Measurements from ENCODE around the gene TMEM143.
"Not testable (repeated sequence)": the region's sequence is repeated elsewhere in the genome, so short reads cannot be mapped to it uniquely, and the experiment has no call there.

Gene TMEM143

DNA sequence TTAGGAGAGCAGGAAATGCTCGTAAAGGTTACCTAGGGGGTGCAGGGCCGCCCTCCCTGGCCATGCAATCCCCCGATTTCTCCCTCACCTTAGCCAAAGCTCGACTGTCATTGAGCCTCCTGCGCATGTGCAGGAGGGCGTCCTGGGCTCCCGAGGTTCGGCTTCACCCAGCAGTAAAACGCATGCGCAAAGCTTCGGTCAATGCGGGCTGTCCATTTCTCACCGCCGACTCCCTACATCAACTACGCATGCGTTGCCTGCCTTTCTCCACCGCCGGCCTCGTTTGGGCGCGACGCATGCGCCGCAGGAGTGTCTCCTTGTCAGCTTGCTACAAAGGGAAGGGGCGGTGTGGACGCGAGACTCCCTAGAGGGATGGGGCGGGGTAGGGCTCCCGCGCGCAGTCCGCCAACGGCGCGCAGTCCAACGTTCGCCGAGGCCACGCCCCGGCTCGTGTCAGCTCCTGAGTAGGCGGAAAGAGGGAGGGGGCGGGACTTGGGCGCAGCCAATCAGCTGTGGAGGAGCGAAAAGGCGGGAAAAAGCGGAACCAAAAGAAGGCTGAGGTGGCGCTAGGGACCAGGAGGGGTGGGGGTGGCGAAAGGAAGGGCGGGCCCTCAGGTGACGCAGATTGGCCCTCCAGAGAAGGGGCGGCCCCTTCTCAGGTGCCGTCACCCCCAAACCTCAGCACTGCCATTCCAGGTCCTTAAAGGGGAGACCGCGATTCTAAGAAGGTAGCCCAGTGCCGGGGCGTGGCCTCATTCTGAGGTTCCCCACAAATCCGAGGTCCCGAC, at the start of gene TMEM143, which contains the start of gene SYNGR4:
Gene TMEM143 (minus strand): TSS at position 131 of the 788 bp plus-strand sequence. CDS start 20 bp downstream, at position 111.
Gene SYNGR4 (plus strand): TSS at position 558 of the 788 bp plus-strand sequence. CDS start 1,476 bp downstream, outside the sequence.
- DNase-seq (ENCODE audit: low read depth): peak; percentile 99

DNA sequence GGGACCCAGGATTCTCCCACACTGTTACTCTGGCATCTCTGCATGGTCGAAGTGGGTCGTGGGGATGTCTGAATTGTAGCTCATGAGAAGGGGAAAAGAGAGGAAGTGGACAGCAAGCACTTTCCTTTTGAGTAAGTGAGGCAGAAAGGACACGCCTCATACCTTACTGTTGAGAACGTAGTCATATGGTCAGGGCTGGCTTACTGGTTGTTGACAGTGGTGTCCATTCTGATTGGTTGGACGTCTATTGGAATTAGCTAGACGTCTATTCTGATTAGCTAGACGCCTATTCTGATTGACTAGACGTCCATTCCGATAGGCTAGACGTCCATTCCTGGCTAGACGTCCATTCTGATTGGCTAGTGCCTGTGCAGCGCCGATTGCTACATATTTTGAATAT, 42.1 kb upstream of the TMEM143 start:
- no peak for DNase-seq (ENCODE audit: low read depth)

DNA sequence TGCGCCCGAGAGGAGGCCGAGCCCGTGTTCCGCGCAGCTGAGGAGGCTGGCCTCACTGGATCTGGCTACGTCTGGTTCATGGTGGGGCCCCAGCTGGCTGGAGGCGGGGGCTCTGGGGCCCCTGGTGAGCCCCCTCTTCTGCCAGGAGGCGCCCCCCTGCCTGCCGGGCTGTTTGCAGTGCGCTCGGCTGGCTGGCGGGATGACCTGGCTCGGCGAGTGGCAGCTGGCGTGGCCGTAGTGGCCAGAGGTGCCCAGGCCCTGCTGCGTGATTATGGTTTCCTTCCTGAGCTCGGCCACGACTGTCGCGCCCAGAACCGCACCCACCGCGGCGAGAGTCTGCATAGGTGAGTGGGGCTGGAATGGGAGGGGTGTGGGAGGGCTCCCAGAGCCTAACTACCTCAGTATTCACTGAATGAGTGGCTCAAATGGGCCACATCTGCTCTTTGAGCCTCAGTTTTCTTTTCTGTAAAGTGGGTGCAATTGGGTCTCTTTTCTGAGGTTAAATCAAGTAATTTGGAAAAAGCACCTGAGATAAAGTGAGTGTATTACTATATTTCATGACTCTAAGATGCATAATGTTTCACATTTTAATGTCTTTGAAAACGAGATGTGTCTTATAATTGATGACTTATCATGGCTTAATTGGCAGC, 41.4 kb upstream of the TMEM143 start:
- no peak for DNase-seq (ENCODE audit: low read depth)

DNA sequence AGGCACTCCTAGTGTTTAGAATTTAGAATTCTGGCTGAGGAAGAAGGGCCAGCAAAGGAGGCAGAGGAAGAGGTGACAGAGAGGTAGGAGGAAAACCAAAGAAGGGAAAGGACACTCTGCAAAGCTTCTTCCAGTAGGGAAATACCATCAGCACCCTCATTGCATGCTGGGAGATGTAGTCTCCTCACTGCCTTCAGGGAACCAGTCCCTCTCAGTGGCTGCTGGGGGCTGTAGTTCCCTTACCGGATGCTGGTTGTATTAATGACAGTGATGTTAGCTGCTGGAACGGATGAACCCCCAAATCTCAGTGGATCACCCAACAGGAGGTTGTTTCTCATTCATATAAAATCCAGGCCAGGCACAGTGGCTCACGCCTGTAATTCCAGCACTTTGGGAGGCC, 39.9 kb upstream of the TMEM143 start:
- no peak for DNase-seq (ENCODE audit: low read depth)

DNA sequence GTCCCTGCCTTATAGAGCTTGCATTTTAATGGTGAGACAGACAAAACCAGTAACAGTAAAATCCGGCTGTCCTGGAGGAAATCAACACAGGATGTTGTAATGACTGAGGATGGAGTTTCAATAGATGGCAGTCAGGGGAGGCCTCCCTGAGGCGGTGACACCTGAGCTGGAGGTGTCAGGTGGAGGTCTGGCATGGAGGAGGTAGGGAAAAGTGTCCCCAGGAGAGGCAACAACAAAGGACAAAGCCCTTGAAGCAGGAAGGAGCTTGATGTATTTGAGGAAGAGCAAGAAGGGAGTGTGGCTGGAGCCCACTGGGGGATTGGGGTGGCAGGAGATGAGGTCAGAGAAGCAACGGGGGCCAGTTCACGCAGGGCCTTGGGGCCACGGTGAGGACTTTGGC, 37.5 kb upstream of the TMEM143 start:
- DNase-seq (ENCODE audit: low read depth): no peak

DNA sequence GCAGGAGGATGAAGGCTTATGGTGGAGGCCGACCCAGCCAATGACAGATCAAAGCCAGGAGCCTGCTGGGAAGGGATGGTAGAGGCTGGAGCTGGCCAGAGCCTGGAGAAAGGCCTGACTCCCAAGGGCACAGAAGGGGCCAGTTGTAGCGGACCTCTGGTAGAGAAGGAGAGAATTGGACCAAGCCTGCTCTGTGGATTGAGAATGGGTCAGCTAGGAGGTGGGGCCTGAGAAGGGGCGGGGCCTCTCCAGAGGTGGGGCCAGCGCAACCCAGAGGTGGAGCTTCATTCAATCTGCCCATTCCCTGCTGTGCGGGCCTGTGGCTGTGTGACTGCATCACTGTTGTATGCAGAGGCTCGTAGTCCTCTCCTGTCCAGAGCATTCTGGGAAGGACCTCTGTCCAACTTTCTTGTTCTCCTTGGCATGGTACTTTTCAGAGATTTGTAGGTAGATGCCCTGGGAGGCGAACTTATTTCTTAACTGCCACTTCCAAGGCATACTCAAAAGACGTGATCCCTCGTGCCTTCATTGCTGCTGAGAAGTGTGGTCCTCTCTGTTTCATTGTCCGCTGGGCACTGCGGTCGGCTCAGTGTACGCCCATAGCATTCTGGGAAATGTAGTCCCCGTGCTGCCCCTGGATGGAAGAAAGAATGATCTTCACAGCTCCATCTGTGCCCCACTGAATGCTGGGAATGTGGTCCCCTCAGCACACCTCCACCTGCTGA, 36.4 kb upstream of the TMEM143 start:
- DNase-seq (ENCODE audit: low read depth): no peak

DNA sequence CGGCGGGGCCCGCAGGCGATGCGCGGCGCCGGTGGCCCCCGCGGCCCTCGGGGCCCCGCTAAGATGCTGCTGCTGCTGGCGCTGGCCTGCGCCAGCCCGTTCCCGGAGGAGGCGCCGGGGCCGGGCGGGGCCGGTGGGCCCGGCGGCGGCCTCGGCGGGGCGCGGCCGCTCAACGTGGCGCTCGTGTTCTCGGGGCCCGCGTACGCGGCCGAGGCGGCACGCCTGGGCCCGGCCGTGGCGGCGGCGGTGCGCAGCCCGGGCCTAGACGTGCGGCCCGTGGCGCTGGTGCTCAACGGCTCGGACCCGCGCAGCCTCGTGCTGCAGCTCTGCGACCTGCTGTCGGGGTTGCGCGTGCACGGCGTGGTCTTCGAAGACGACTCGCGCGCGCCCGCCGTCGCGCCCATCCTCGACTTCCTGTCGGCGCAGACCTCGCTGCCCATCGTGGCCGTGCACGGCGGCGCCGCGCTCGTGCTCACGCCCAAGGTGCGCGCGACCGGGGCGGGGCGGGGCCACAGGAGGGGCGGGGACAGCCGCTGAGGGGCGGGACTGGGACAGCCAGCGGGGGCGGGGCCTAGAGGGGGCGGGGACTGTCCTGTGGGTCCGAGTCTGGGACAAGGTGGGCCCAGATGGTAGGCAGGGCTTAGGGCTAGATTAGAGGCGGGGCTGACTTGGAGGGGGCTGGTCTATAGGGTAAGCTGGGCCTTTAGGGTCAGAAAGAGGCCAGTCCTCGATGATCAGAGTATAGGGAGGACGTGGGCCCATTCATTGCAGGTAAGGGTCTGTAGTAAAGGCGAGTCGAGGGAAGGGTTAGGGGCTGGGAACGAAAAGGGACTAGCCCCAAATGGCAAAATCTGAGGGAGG, 34.9 kb upstream of the TMEM143 start:
- DNase-seq (ENCODE audit: low read depth): peak; percentile 68

DNA sequence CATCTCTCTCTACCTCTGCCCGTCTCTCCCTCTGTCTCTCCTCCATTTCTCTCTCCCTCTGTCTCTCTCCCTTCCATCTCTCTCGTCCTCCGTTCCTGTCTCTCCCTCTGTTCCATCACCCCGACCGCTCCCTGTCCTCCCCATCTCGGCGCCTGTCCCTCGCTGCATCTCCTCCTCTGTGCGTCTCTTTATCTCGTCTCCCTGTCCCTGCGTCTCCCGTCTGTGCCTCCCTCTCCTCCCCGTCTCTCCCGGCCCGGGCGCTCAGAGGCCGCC, 34.3 kb upstream of the TMEM143 start:
- DNase-seq (ENCODE audit: low read depth): no peak

DNA sequence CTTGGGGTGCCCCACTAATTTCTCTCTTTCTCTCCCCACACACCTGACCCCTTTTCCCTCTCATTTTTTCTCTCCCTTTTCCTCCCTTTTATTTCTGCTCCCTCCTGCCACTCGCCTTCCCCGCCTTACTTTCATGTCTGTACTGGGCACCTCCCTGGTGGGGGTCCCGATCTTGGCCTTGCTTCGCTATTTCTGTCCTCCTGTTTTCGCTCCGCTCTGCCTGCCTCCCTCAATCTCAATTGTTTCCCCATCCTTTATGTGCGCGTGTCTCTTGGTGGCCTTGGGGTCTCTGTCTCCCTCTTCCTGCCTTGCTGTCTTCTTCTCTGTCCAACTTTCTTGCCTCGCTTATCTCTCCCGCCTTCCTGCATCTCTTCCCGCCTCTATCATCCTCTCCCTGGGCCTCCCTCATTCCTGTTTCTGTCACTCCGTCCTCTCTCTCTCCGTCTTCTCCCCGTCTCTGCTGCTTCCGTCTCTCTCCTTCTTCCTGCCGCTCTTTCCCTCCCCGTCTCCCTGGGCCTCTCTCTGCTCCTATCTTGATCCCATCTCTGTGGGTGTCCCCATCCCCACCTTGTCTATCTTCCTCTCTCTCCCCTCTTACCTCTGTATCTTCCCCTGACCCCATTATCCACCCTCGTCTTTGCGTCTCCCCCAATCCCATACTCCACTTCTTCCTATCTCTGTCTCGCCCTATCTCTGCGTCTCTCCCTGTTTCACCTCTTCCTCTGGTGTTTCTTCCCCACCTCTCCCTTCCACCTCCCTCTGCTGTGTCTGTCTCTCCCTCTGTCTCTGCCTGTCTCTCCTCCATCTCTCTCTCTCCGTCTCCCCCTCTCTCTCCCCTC, 33.7 kb upstream of the TMEM143 start:
- DNase-seq (ENCODE audit: low read depth): no peak

DNA sequence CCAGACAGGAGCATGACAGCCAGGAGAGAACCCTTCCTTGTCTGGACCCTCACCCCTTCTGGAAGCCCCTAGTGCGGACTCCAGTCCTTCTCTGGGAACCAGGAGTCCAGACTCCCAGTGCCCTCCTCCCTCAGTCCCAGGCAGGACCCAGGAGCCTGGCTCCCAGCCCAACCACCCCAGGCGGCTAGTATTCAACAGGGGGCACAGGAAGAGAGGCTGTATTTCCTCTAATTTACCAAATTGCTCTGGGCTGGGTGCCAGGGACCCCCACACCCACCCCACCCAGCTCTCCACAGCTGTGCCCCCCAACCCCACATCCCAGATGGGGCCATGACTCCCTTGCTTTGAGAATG, 33.1 kb upstream of the TMEM143 start:
- DNase-seq (ENCODE audit: low read depth): no peak

DNA sequence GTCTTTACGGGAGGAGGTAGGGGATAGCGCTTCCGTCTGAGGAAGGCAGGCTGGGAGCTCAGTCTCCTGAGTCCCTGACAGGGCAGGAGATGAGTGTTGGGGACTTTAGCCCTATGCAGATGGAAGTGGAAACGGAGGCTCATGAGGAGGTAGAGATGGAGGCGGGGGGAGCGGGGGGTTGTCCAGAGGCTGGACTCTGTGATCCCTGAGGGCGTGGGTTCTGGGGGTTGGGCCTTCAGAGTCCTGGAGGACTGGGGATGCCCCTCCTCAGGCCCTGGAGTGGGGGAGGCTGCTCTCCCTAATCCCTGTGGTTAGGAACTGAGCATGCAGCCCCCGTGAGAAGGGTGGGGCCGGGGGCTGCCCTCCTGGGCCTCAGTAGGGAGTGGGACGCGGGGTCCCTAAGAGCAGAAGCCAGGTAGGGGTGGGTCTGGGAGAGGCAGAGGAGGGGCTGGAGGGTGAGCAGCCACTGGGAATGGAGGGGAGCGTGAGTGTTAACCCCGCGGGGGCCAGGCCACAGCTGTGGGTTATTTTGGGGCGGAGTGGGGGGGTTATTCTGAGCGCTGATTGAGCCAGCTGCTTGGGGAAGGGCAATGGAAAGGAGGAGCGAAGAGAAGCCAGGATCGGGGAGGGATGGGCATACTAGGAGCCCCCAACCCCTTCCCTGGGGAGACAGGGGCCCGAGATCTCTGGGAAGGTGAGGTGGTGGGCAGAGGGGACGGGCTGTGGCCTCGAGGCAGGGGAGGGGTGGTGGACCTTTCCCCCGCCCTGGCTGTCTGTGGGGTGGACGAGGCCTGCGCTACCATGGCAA, 32.5 kb upstream of the TMEM143 start:
- no peak for DNase-seq (ENCODE audit: low read depth)

DNA sequence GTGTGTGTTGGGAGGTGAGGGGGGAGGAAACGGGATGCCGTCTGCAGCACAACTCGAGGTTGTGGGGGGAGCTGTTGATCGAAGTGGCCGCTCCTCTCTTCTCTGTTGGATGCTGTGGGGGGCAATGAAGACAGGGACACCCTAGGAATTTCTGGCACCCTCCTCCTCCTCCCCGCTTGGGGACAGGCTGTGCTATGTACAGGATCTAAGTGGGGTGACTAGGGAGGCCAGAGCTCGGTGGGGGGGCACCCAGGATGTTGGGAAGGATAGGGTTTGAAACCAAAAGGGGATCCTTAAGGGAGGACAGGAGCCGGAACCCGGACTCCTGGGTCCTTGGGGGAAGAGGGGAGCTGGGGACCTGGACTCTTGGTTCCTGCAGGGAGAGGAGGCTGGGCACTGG, 31.8 kb upstream of the TMEM143 start:
- DNase-seq (ENCODE audit: low read depth): no peak

DNA sequence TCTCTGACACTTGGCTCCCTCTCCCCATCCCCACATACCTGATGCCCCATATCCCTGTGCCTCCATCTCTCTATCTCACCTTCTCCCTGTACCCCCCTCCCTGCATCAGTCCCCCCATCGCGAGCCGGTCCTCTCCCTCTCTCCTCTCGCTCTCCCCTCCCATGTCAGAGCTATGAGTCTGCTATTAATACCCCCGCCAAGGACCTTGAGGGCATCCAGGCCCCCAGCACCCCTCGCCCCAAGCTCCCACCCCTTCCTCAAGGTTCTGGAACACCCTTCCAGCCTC, 31.4 kb upstream of the TMEM143 start:
- no peak for DNase-seq (ENCODE audit: low read depth)

DNA sequence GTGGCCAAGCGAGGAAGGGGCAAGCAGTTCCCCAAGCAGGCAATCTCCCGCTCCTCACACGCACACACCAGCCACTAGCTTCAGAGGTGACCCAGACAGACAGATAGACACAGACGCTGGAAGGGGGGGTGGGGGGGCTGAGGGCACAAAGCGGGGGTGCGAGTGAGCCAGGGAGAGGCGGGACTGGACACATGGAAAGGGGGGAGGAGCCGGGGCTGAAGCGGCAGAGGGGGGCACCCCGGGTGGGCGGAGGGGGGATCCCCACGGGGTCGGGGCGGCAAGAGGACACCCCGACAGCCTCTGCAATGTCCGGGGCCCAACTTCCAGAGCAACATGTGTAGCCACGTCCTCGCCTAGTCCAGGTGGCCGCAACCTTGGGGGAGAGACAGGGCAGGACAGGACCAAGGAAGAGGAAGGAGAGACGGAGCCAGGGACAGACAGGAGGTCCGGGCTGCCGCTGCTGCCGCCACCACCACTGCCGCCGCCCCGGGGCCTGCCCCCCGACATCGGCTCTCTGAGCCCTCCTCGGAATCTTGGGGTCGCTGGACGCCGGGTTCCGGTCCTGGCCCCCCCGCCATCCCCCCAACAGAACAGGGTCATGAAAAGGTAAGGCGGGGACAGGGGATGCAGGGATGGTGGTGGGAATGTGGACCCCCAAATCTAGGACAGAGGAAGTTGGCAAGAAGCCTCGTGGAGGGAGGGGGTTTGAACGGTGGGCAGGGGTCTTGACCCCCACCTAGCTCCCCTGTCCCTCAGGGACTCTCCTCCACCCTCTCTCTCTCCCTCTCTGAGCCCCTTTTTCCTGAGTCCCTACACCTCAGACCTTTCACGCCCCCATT, 30.8 kb upstream of the TMEM143 start:
- DNase-seq (ENCODE audit: low read depth): no peak

DNA sequence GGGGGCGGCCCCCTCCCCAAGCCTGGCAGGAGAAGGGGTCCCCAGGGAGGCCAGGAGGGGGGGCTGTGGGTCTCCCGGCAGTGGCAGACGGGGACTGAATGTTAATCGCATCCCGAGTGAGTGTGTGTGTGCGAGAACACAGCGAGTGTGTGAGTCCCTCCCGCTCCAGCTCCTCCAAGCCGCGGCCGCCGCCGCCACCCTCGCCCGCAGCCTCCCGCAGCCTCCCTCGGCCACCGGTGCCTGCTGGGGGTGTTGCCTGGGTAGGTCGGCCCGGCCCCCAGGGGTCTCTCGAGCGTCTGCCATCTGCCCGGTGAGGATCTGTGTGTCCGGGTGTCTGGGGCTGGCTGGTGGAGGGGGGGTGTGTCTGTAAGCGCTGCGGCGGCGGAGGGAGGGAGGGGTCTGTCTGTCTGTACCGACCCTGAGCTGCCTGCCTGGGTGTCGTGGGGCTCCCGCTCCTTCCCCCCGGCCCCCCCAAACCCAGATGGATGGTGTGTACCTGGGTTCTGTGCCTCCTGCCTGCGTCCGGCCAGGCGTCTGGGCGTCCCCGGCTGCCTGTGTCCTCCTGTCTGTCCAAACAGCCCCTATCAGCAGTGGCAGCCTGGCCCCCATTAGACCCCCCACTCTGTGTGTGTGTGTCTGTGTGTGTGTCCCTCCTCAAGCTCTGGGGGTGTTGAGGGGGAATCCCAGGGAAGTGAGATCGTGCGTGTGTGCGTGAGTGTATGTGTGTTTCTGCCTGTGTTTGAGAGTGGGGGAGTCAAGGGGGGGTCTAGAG, 30.0 kb upstream of the TMEM143 start, which contains the start of gene GRIN2D:
Gene GRIN2D (plus strand): TSS at position 110 of the 772 bp plus-strand sequence. CDS start 4,725 bp downstream, outside the sequence.
- DNase-seq (ENCODE audit: low read depth): no peak

DNA sequence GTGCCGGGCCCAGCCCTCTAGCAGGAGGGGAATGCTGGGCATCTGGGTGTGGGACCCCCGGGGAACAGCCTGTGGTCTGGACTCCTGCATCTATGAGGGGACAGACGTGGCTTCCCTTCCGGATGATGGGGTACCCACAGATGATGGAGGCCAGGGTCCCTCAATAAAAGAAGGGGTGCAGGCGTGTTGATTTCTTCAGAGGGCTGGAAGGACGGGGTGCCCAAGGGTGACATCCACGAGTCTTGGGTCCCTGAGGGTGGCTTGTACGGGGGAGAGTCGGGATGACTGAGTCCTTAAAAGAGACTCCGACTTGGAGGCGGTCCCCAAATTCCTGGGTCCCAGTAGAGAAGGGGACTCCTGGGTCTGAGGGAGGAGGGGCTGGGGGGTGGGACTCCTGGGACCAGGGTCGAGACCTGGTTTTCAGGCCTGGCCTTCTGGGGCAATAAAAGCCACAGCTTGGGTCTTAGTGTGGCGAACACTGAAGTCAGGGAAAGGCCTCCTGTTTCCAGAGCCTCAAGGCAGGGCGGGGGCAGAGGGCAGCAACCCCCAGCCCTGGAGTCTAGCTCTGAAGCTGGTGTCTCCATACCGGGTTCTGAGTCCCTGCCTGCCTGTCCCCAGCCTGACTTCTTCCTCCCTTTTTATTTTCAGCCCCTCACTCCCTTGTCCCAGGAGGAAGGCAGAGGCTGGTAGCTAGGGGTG, 29.3 kb upstream of the TMEM143 start:
- no peak for DNase-seq (ENCODE audit: low read depth)

DNA sequence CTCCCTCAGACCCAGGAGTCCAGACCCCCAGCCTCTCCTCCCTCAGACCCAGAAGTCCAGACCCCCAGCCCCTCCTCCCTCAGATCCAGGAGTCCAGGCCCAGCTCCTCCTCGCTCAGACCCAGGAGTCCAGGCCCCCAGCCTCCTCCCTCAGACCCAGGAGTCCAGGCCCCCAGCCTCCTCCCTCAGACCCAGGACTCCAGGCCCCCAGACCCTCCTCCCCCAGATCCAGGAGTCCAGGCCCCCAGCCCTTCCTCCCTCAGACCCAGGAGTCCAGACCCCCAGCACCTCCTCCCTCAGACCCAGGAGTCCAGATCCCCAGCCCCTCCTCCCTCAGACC, 28.2 kb upstream of the TMEM143 start:
- DNase-seq (ENCODE audit: low read depth): not testable (repeated sequence)

Measured in T-helper 22 cell (primary cell).